HEK293T (cell line): ENCODE measurements around the gene HYDIN.
"Not testable (repeated sequence)": the region's sequence is repeated elsewhere in the genome, so short reads cannot be mapped to it uniquely, and the experiment has no call there.

Experiments used
- BHLHE40 ChIP-seq: fragments of 450-650 bp; IDR thresholded peaks from 2 replicates; pipeline ENCODE4 v1.6.1; 2016; ENCODE audit warnings: mild to moderate bottlenecking, moderate library complexity, borderline replicate concordance
- ELF4 ChIP-seq: fragments of 450-650 bp; IDR thresholded peaks from 2 replicates; pipeline ENCODE4 v1.6.1; 2017; ENCODE audit warnings: antibody characterized with exemption
- HDGF ChIP-seq: fragments of 450-650 bp; IDR thresholded peaks from 2 replicates; pipeline ENCODE4 v1.6.1; 2017; ENCODE audit warnings: antibody characterized with exemption, borderline replicate concordance
- SP1 ChIP-seq: fragments of 450-650 bp; IDR thresholded peaks from 2 replicates; pipeline ENCODE4 v1.6.1; 2017
- SUZ12 ChIP-seq: fragments of 450-650 bp; IDR thresholded peaks from 2 replicates; pipeline ENCODE4 v1.6.1; 2016; ENCODE audit warnings: mild to moderate bottlenecking
- TARDBP ChIP-seq: fragments of 450-650 bp; IDR thresholded peaks from 2 replicates; pipeline ENCODE4 v1.6.1; 2016
- ZNF384 ChIP-seq: fragments of 450-650 bp; IDR thresholded peaks from 2 replicates; pipeline ENCODE4 v1.6.1; 2016
- TF ChIP-seq, protein P1 (sequence below): fragments of 450-650 bp; IDR thresholded peaks from 2 replicates; pipeline ENCODE4 v1.6.1; 2016

DNA sequence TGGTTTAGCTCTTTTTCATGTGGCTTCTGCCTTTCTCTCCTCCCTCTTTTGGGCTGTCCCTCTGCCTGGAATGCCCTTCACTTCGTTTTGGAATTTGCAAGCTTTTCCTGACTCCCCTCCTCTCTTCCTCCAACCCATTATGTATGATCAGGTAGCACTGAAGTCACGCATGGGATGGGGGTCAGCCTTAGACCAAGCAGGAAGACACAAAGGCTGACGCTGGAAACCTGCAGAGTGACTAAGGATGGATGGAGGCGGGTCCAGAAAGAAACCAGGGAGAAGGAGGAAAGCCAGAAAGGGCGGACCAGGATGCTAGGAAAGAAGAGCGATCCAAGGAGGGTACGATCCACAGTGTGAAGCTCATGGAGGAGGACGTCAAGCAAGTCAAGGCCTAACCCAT, 296.8 kb downstream of the HYDIN start:
- not testable (repeated sequence) for TF ChIP-seq BHLHE40, HDGF, SUZ12, SP1, TARDBP, ZNF384, ELF4
- TF ChIP-seq, protein P1, sequence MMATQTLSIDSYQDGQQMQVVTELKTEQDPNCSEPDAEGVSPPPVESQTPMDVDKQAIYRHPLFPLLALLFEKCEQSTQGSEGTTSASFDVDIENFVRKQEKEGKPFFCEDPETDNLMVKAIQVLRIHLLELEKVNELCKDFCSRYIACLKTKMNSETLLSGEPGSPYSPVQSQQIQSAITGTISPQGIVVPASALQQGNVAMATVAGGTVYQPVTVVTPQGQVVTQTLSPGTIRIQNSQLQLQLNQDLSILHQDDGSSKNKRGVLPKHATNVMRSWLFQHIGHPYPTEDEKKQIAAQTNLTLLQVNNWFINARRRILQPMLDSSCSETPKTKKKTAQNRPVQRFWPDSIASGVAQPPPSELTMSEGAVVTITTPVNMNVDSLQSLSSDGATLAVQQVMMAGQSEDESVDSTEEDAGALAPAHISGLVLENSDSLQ = not testable (repeated sequence)
